GM13977 (cell line): Measurements from ENCODE around the gene ATP4B.

Experiments
- DNase-seq: peaks from one replicate; pipeline ENCODE4 v3.0.0; 2012; ENCODE audit warnings: low spot score
- in situ Hi-C: fragments of 300-500 bp; cut with MboI; formaldehyde crosslinking; loops from one replicate; pipeline ENCODE4 v1.12.0; 2022; ENCODE audit warnings: low sequenced_read_pairs, low pct_unique_long_range_greater_than_20kb, mixed read lengths, inconsistent platforms; ENCODE audit not compliant: unreplicated experiment
- TF ChIP-seq, protein P1 (sequence below): IDR thresholded peaks from 2 replicates; pipeline ENCODE4 v1.5.1; 2012; ENCODE audit warnings: mild to moderate bottlenecking, control low read depth; ENCODE audit not compliant: insufficient read depth; ENCODE audit errors: extremely low read depth, missing control alignments

The ATP4B gene

GRCh38 chr13:113648216-113648610, 9.8 kb downstream of the ATP4B start:
- TF ChIP-seq, protein P1, sequence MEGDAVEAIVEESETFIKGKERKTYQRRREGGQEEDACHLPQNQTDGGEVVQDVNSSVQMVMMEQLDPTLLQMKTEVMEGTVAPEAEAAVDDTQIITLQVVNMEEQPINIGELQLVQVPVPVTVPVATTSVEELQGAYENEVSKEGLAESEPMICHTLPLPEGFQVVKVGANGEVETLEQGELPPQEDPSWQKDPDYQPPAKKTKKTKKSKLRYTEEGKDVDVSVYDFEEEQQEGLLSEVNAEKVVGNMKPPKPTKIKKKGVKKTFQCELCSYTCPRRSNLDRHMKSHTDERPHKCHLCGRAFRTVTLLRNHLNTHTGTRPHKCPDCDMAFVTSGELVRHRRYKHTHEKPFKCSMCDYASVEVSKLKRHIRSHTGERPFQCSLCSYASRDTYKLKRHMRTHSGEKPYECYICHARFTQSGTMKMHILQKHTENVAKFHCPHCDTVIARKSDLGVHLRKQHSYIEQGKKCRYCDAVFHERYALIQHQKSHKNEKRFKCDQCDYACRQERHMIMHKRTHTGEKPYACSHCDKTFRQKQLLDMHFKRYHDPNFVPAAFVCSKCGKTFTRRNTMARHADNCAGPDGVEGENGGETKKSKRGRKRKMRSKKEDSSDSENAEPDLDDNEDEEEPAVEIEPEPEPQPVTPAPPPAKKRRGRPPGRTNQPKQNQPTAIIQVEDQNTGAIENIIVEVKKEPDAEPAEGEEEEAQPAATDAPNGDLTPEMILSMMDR: no peak
- DNase-seq: no peak
- in situ Hi-C loops: no loop called here

DNA sequence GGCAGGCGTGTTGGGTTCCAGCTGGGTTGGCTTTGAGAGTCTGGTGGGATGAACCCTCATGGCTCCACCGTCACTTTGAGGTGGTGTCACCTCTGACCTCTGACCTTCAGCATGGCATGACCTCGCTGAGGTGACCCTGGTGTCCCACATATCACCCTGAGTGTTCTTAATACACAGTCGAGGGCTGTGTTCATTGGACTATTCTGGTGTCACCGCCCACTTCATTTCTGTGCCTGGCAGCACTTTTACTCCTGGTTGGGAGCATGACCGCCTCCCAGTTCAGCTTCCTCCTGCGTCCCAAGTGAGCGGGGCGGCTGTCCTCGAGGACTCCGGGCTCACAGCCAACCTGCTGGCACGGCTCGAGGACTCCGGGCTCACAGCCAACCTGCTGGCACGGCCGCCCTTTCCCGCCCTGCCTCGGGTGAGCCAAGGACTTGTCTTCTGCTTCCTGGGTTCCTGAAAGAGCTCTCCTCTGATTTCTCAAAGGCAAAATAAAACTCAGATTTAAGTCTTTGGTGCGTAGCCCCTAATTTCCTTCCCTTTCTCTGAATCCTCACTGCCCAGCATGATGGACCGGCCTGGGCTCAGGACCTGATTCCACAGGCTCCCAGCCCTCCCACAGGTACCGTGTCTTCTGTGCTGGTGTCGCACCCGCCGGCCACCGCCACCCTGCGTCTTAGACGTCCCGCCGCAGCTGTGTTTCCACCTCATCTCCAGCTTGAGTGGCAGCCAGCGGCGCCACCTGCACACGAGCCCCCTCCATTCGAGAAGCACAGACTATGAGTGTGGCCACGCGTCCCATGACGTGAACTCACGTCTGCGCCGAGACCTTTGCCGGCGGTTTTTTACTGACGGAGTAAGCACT, 10.4 kb downstream of the ATP4B start:
- no peak for DNase-seq
- in situ Hi-C loops: no loop called here
- TF ChIP-seq, protein P1: no peak

DNA sequence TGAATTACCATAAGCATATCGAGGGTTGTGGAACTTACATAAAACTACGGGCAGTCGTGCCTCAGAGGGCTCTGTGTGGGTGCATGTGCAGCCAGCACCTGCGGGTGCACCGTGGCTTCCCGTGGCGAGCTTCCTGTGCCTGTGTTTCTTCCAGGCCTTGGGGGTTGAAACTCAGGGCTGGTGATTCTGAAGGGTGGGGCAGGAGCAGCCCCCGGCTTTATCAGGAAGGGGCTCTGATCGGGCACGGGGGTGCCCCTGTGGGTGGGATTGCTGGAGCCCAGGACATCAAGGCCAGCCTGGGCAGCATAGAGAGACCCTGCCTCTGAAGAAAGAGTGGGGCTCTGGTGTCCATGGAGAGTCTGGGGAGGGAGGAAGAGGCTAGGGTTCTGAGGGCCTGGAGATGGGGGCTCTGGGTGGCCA, 11.1 kb downstream of the ATP4B start:
- TF ChIP-seq, protein P1: no peak
- DNase-seq: no peak
- in situ Hi-C loops: no loop called here

DNA sequence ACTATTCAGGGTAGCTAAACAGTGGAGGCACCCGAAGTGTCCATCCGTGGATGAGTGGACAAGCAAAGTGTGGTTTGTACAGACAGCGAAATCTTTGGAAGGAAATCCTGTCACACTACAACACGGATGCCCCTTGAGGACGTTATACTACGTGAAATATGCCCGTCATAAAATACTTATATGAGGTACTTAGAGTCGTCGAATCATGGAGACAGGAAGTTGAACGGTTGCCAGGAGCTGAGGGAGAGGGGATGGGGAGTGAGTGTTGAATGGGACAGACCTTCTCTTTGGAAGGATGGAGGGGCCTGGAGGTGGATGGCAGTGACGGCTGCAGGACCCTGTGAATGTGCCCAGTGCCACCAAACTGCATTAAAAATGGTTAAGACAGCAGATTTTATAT, 11.6 kb downstream of the ATP4B start:
- in situ Hi-C loops: no loop called here
- no peak for DNase-seq
- TF ChIP-seq, protein P1: no peak

DNA sequence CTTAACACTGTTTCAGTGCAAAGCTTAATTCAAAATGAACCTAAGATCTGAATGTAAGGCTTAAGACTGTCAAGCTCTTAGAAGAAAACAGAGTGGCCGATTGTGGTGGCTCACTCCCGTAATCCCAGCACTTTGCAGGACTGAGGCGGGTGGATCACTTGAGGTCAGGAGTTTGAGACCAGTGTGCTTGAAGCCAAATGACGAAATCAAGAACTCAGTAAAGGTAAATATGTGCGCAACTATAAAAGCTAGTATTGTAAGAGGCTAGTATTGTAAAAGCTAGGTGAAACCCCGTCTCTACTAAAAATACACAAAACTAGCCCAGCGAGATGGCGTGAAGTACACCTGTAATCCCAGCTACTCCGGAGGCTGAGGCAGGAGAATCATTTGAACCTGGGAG, 12.7 kb downstream of the ATP4B start:
- in situ Hi-C loops: no loop called here
- TF ChIP-seq, protein P1: no peak
- DNase-seq: no peak

- no peak for DNase-seq
- TF ChIP-seq, protein P1: no peak
- in situ Hi-C loops: no loop called here
These were observed 13.2 kb downstream of the ATP4B start for GRCh38 chr13:113644800-113645199.
